HCT116 (cell line): ENCODE measurements around the gene FAM47A. TPM values are rescaled to one million over a fixed set of nuclear protein-coding genes. Genes with fewer than 3 reads are reported as not detected.

Experiments used
- ATAC-seq: fragments of 200-7000 bp; cut with Tn5 transposase; 2 replicates; pipeline ENCODE4 v1.9.1; 2020; ENCODE audit warnings: mild to moderate bottlenecking, moderate library complexity
- BruUV-seq: library from RNA; stranded (reverse); fragments of 400-500 nt; replicated peaks from 2 replicates; lab custom pipeline; 2021; lab: Mats Ljungman, UMichigan
- CTCF ChIA-PET: fragments of 300-600 bp; sonication (Branson Sonifier 250); formaldehyde crosslinking; loops from one replicate; lab custom pipeline; 2021; ENCODE audit warnings: antibody characterized with exemption; lab: Charles Lee
- POLR2A ChIA-PET: fragments of 300-600, 350-600 bp; sonication (Branson Sonifier 250); formaldehyde crosslinking; loops from one replicate; lab custom pipeline; 2021; ENCODE audit warnings: antibody characterized with exemption; lab: Charles Lee
- RAD21 ChIA-PET, 2 experiments: fragments of 300-600 bp; sonication (Branson Sonifier 250); formaldehyde crosslinking; loops; one replicate each; lab custom pipeline; 2023; ENCODE audit warnings: low total read pairs in 2 of 2; ENCODE audit not compliant: uncharacterized antibody in 2 of 2, unreplicated experiment in 2 of 2, low non-redundant PET in 1 of 2; lab: Charles Lee
- DNase-seq: peaks from one replicate; pipeline ENCODE4 v3.0.0-alpha.2; 2010; ENCODE audit warnings: low read depth, low spot score
- H2AFZ ChIP-seq: fragments of 200-600 bp; shearing (Covaris generic), sonication (generic); 2 replicates; pipeline ENCODE4 v1.6.1; 2017; ENCODE audit warnings: low read depth, mixed run types, mixed read lengths, antibody characterized with exemption, low read length; ENCODE audit not compliant: poor library complexity, severe bottlenecking
- H3K27ac ChIP-seq: 2 replicates; pipeline ENCODE4 v1.5.1; 2012; ENCODE audit warnings: low read depth, low read length
- H3K27me3 ChIP-seq: fragments of 200-600 bp; sonication (generic); 2 replicates; pipeline ENCODE4 v1.6.1; 2016; ENCODE audit warnings: mixed run types, low read length, mixed read lengths; ENCODE audit not compliant: insufficient read depth
- H3K36me3 ChIP-seq, 2 experiments: fragments of 200-500 bp in 1 of 2; fragments of 200-600 bp in 1 of 2; sonication (Bioruptor generic) in 1 of 2; sonication (generic) in 1 of 2; 2 replicates each; pipeline versions ENCODE4 v1.5.1 to v1.6.1; 2014 to 2016; ENCODE audit warnings: low read length in 2 of 2, inconsistent platforms in 1 of 2, mixed read lengths in 1 of 2, mixed run types in 1 of 2; ENCODE audit not compliant: insufficient read depth in 2 of 2, control insufficient read depth in 1 of 2
- H3K4me1 ChIP-seq, 2 experiments: fragments of 200-600 bp in 1 of 2; sonication (generic) in 1 of 2; 2 replicates each; pipeline versions ENCODE4 v1.5.1 to v1.6.1; 2012 to 2017; ENCODE audit warnings: low read length in 2 of 2, inconsistent platforms in 1 of 2, mild to moderate bottlenecking in 1 of 2, mixed read lengths in 1 of 2, mixed run types in 1 of 2, moderate library complexity in 1 of 2; ENCODE audit not compliant: insufficient read depth in 2 of 2, control insufficient read depth in 1 of 2
- H3K4me2 ChIP-seq: fragments of 200-600 bp; sonication (generic); 2 replicates; pipeline ENCODE4 v1.6.1; 2017; ENCODE audit warnings: mixed run types, low read length, mixed read lengths
- H3K4me3 ChIP-seq, 2 experiments: fragments of 200-600 bp in 1 of 2; sonication (generic) in 1 of 2; replicated peaks in 1 of 2; 2 replicates each; pipeline ENCODE4 v1.5.1; 2011 to 2016; ENCODE audit warnings: low read length in 2 of 2, control low read depth in 1 of 2, low read depth in 1 of 2, mild to moderate bottlenecking in 1 of 2, mixed read lengths in 1 of 2, mixed run types in 1 of 2
- H3K79me2 ChIP-seq: fragments of 200-600 bp; sonication (generic); 2 replicates; pipeline ENCODE4 v1.6.1; 2017; ENCODE audit warnings: mild to moderate bottlenecking, mixed run types, low read length, moderate library complexity, mixed read lengths; ENCODE audit not compliant: insufficient read depth
- H3K9ac ChIP-seq: fragments of 200-600 bp; sonication (generic); 2 replicates; pipeline ENCODE4 v1.6.1; 2016; ENCODE audit warnings: low read length, mixed read lengths
- H3K9me2 ChIP-seq: fragments of 200-600 bp; sonication (generic), shearing (Covaris generic); 2 replicates; pipeline ENCODE4 v1.6.1; 2017; ENCODE audit warnings: mixed run types, mild to moderate bottlenecking, moderate library complexity; ENCODE audit not compliant: insufficient read depth
- H3K9me3 ChIP-seq, 2 experiments: fragments of 200-500 bp in 1 of 2; fragments of 200-600 bp in 1 of 2; sonication (Bioruptor generic) in 1 of 2; sonication (generic) in 1 of 2; 2 replicates each; pipeline ENCODE4 v1.6.1; 2014 to 2017; ENCODE audit warnings: low read length in 2 of 2, mixed read lengths in 2 of 2, inconsistent platforms in 1 of 2, low read depth in 1 of 2, mild to moderate bottlenecking in 1 of 2, mixed run types in 1 of 2, moderate library complexity in 1 of 2; ENCODE audit not compliant: control insufficient read depth in 1 of 2, insufficient read depth in 1 of 2
- H4K20me1 ChIP-seq: fragments of 200-600 bp; sonication (generic), shearing (Covaris generic); 2 replicates; pipeline ENCODE4 v1.6.1; 2017; ENCODE audit warnings: mixed run types, mild to moderate bottlenecking, moderate library complexity; ENCODE audit not compliant: insufficient read depth
- ATF3 ChIP-seq: IDR thresholded peaks from 2 replicates; pipeline ENCODE4 v1.6.1; 2012
- CTCF ChIP-seq, 3 experiments: fragments of 200-600 bp in 1 of 3; sonication (generic) in 1 of 3; IDR thresholded peaks in 2 of 3; conservative IDR thresholded peaks in 1 of 3; 2 replicates each; pipeline ENCODE4 v1.5.1; 2012 to 2017; ENCODE audit warnings: low read depth in 2 of 3, low read length in 2 of 3, antibody characterized with exemption in 1 of 3, borderline replicate concordance in 1 of 3, control low read depth in 1 of 3, mild to moderate bottlenecking in 1 of 3, mixed read lengths in 1 of 3, mixed run types in 1 of 3, moderate library complexity in 1 of 3; ENCODE audit not compliant: insufficient read depth in 1 of 3
- FOSL1 ChIP-seq: IDR thresholded peaks from 2 replicates; pipeline ENCODE4 v1.6.1; 2012; ENCODE audit warnings: low read depth
- MAX ChIP-seq: IDR thresholded peaks from 2 replicates; pipeline ENCODE4 v1.6.1; 2012
- REST ChIP-seq: IDR thresholded peaks from 2 replicates; pipeline ENCODE4 v1.6.1; 2012; ENCODE audit warnings: low read depth
- ZNF274 ChIP-seq: fragments of 200-500 bp; sonication (Bioruptor generic); IDR thresholded peaks from 2 replicates; pipeline ENCODE4 v1.6.1; 2014; ENCODE audit warnings: mild to moderate bottlenecking, low read depth, low read length, inconsistent platforms
- intact Hi-C: fragments of 100-400 bp; cut with micrococcal nuclease; formaldehyde crosslinking; loops from 2 replicates; pipeline ENCODE4 v1.10.0; 2022
- total RNA-seq: library from RNA; stranded (reverse); gene quantifications from one replicate; pipeline ENCODE4 v1.2.1, GENCODE V29; 2021; ENCODE audit not compliant: unreplicated experiment

The FAM47A gene
- total RNA-seq, 1 experiment from 2014 or later, result not detected

GRCh38 chrX:34144246-34144645 lies 12.1 kb upstream of the FAM47A start:
- Histone ChIP-seq H3K4me3 (no peak overlapping the region), H3K4me1 (no peaks in the 10 kb centered on the region), H3K36me3 (no peaks in the 10 kb centered on the region), H3K9me2 (no peaks in the 10 kb centered on the region), H3K79me2 (no peaks in the 10 kb centered on the region)
- ChIA-PET RAD21 (no interaction called here), POLR2A (no interaction called here)
- intact Hi-C loops, result no loop called here
- no peak for DNase-seq
- no TSS peak for BruUV-seq
- TF ChIP-seq ZNF274 (no peak), ATF3 (no peak), MAX (no peak), REST (no peak), CTCF (IDR thresholded peaks at IDR 0.05 in 2 of 3, conservative IDR thresholded peaks at IDR 0.05 in 1 of 3; ENCODE audit: borderline replicate concordance in 1 of 3, insufficient read depth in 1 of 3, low read depth in 2 of 3, low read length in 2 of 3) (no peak), FOSL1 (no peak)
- TF ChIP-seq, all 23 proteins: peak for 0
- Histone ChIP-seq H3K27ac (no peak overlapping the region), H3K9me3 (no peaks in the 10 kb centered on the region), H3K9ac (no peak overlapping the region), H2AFZ (no peak overlapping the region), H3K4me2 (no peak overlapping the region), H4K20me1 (no peaks in the 10 kb centered on the region), H3K27me3 (no peaks in the 10 kb centered on the region)
- CTCF ChIA-PET, result no interaction called here
- ATAC-seq, result no peak
